WTC11 (cell line): ENCODE results near the gene LMAN2. TPM values are rescaled to one million over a fixed set of nuclear protein-coding genes. Genes with fewer than 3 reads are reported as not detected.

Source experiments
- ATAC-seq: fragments of 200-7000 bp; cut with Tn5 transposase; 2 replicates; pipeline ENCODE4 v1.10.0; 2021; ENCODE audit warnings: mild to moderate bottlenecking, moderate library complexity
- CTCF ChIA-PET: fragments of 300-600 bp; sonication (Branson Sonifier 250); formaldehyde crosslinking; loops from one replicate; lab custom pipeline; 2021; ENCODE audit warnings: antibody characterized with exemption; lab: Charles Lee
- POLR2A ChIA-PET: fragments of 350-600 bp; sonication (Branson Sonifier 250); formaldehyde crosslinking; loops from one replicate; lab custom pipeline; 2021; ENCODE audit warnings: antibody characterized with exemption; lab: Charles Lee
- DNase-seq: peaks from one replicate; pipeline ENCODE4 v3.0.0; 2021; ENCODE audit warnings: low spot score
- H3K27ac Mint-ChIP-seq: 2 replicates; pipeline ENCODE4 v1.8.0; 2021; ENCODE audit warnings: mixed read lengths
- H3K27me3 Mint-ChIP-seq: 2 replicates; pipeline ENCODE4 v1.8.0; 2021; ENCODE audit warnings: low read depth, mild to moderate bottlenecking, moderate library complexity, mixed read lengths
- H3K36me3 Mint-ChIP-seq: 2 replicates; pipeline ENCODE4 v1.8.0; 2021; ENCODE audit warnings: mixed read lengths
- H3K4me1 Mint-ChIP-seq: 2 replicates; pipeline ENCODE4 v1.8.0; 2022; ENCODE audit warnings: mixed read lengths
- H3K4me3 Mint-ChIP-seq: 2 replicates; pipeline ENCODE4 v1.8.0; 2021; ENCODE audit warnings: mild to moderate bottlenecking, moderate library complexity, mixed read lengths
- H3K9me3 Mint-ChIP-seq: 2 replicates; pipeline ENCODE4 v1.8.0; 2021; ENCODE audit warnings: mixed read lengths
- ATF6 ChIP-seq: sonication (generic); formaldehyde crosslinking; IDR thresholded peaks from 2 replicates; pipeline ENCODE4 v1.8.1; 2023; ENCODE audit warnings: mild to moderate bottlenecking, missing genetic modification reagents
- CDX4 ChIP-seq: fragments of 250-450 bp; sonication (Bioruptor Pico); IDR thresholded peaks from 2 replicates; pipeline ENCODE4 v1.9.0; 2021; ENCODE audit warnings: moderate library complexity, mild to moderate bottlenecking, inconsistent platforms, borderline replicate concordance
- CREB1 ChIP-seq: sonication (generic); formaldehyde crosslinking; IDR thresholded peaks from 2 replicates; pipeline ENCODE4 v1.8.0; 2023; ENCODE audit warnings: mild to moderate bottlenecking, missing genetic modification reagents
- EMX1 ChIP-seq: fragments of 250-450 bp; sonication (Bioruptor Pico); IDR thresholded peaks from 2 replicates; pipeline ENCODE4 v1.8.0; 2021; ENCODE audit warnings: mild to moderate bottlenecking
- ERG ChIP-seq: fragments of 250-450 bp; sonication (Bioruptor Pico); IDR thresholded peaks from 2 replicates; pipeline ENCODE4 v1.8.0; 2021; ENCODE audit warnings: mild to moderate bottlenecking
- FOXK1 ChIP-seq: sonication (generic); formaldehyde crosslinking; IDR thresholded peaks from 2 replicates; pipeline ENCODE4 v1.8.0; 2022; ENCODE audit warnings: mild to moderate bottlenecking, moderate library complexity, missing genetic modification reagents
- MXD4 ChIP-seq: fragments of 250-450 bp; sonication (Bioruptor Pico); IDR thresholded peaks from 2 replicates; pipeline ENCODE4 v1.8.0; 2021; ENCODE audit warnings: mild to moderate bottlenecking, moderate library complexity, borderline replicate concordance
- NFYB ChIP-seq: sonication (generic); formaldehyde crosslinking; conservative IDR thresholded peaks from 2 replicates; pipeline ENCODE4 v1.8.0; 2022; ENCODE audit warnings: low read depth, missing genetic modification reagents
- TCF7 ChIP-seq: sonication (generic); formaldehyde crosslinking; IDR thresholded peaks from 2 replicates; pipeline ENCODE4 v1.8.0; 2022; ENCODE audit warnings: mild to moderate bottlenecking, low read depth, missing genetic modification reagents, moderate library complexity
- TEAD4 ChIP-seq: sonication (generic); formaldehyde crosslinking; IDR thresholded peaks from 2 replicates; pipeline ENCODE4 v1.8.0; 2022; ENCODE audit warnings: mild to moderate bottlenecking, missing genetic modification reagents
- ZBTB43 ChIP-seq: sonication (generic); formaldehyde crosslinking; IDR thresholded peaks from 2 replicates; pipeline ENCODE4 v1.8.1; 2023; ENCODE audit warnings: mild to moderate bottlenecking, missing genetic modification reagents
- ZNF232 ChIP-seq: sonication (generic); formaldehyde crosslinking; IDR thresholded peaks from 2 replicates; pipeline ENCODE4 v1.8.0; 2022; ENCODE audit warnings: mild to moderate bottlenecking, missing genetic modification reagents
- ZNF263 ChIP-seq: sonication (generic); formaldehyde crosslinking; IDR thresholded peaks from 2 replicates; pipeline ENCODE4 v1.8.1; 2022; ENCODE audit warnings: low read depth, mild to moderate bottlenecking, moderate library complexity, missing genetic modification reagents
- ZNF396 ChIP-seq: fragments of 250-450 bp; sonication (Bioruptor Pico); IDR thresholded peaks from 2 replicates; pipeline ENCODE4 v1.8.0; 2021; ENCODE audit warnings: mild to moderate bottlenecking, moderate library complexity, borderline replicate concordance
- total RNA-seq: library from RNA; stranded (reverse); gene quantifications from 3 replicates; pipeline ENCODE4 v1.2.3, GENCODE V29; 2021
- TF ChIP-seq, protein P1 (sequence below): fragments of 200-600 bp; IDR thresholded peaks from 2 replicates; pipeline ENCODE4 v1.8.0; 2022; ENCODE audit warnings: antibody characterized with exemption
- TF ChIP-seq, protein P2 (sequence below): sonication (generic); formaldehyde crosslinking; conservative IDR thresholded peaks from 2 replicates; pipeline ENCODE4 v1.8.1; 2022; ENCODE audit warnings: mild to moderate bottlenecking, missing genetic modification reagents

Gene LMAN2
- total RNA-seq, 1 experiment from 2014 or later = 162 TPM

DNA sequence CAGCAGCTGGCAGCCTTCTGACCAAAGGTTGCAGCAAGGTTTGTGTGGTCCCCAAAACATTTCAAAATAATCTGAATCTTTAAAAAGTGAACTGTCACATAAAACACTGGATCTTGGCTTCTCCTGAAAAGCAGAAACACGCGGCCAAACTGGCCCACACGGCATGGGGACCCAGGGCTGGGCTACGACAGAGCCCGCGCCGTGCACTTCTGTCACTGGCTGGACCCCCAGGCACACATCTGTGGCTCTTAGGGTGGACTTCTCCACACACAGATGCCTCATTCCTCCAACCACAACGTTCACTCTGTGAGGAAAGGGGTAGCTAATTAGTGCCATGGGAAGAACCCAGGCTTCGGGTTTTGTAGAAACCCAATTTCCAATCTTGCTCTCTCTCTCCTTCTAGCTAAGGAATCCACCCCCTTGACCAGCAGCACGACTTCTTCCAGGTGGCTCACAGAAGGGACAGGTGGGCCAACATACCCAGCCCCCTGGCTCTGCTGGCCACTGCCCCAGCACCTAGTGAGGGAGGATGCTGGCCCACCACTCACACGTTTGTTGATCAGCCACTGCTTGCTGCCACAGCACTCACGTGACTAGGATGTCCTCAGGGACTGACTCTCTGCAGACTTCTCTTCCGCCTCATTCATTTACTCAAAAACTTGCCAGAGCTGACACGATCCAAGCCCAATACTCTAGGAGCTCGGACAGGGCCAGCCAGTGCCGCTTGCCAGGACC is 17.9 kb downstream of the LMAN2 start:
- peaks cover 53% of the 10 kb centered on the region for H3K36me3 Mint-ChIP-seq

More for the DNA sequence above, 17.9 kb downstream of the LMAN2 start:
- TF ChIP-seq ZNF232 (CRISPR knock-in tag) (no peak), EMX1 (CRISPR knock-in tag) (no peak), MXD4 (CRISPR knock-in tag) (no peak), ERG (CRISPR knock-in tag) (no peak), CREB1 (CRISPR knock-in tag) (no peak), NFYB (CRISPR knock-in tag) (no peak), ATF6 (no peak), ZBTB43 (CRISPR knock-in tag) (no peak), TEAD4 (CRISPR knock-in tag) (no peak), TCF7 (CRISPR knock-in tag) (no peak), CDX4 (CRISPR knock-in tag) (no peak), ZNF396 (CRISPR knock-in tag) (no peak), FOXK1 (CRISPR knock-in tag) (no peak), ZNF263 (CRISPR knock-in tag) (no peak)
- TF ChIP-seq, protein P1, sequence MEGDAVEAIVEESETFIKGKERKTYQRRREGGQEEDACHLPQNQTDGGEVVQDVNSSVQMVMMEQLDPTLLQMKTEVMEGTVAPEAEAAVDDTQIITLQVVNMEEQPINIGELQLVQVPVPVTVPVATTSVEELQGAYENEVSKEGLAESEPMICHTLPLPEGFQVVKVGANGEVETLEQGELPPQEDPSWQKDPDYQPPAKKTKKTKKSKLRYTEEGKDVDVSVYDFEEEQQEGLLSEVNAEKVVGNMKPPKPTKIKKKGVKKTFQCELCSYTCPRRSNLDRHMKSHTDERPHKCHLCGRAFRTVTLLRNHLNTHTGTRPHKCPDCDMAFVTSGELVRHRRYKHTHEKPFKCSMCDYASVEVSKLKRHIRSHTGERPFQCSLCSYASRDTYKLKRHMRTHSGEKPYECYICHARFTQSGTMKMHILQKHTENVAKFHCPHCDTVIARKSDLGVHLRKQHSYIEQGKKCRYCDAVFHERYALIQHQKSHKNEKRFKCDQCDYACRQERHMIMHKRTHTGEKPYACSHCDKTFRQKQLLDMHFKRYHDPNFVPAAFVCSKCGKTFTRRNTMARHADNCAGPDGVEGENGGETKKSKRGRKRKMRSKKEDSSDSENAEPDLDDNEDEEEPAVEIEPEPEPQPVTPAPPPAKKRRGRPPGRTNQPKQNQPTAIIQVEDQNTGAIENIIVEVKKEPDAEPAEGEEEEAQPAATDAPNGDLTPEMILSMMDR = no peak
- TF ChIP-seq, protein P2, sequence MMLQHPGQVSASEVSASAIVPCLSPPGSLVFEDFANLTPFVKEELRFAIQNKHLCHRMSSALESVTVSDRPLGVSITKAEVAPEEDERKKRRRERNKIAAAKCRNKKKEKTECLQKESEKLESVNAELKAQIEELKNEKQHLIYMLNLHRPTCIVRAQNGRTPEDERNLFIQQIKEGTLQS (CRISPR knock-in tag) = no peak
- Mint-ChIP-seq H3K4me1 (peaks cover 24% of the 10 kb centered on the region), H3K27me3 (no peaks in the 10 kb centered on the region), H3K27ac (peak overlapping the region; percentile 87), H3K4me3 (no peak overlapping the region), H3K9me3 (no peaks in the 10 kb centered on the region)
- ChIA-PET POLR2A (no interaction called here), CTCF (interaction anchor here (1.6 to 1.7 kb wide), 2 partner anchors 15 to 37 kb away, joined by 4 to 6 read pairs; no protein-coding TSS in a partner anchor)
- ATAC-seq (no peak), DNase-seq (no peak)
